Stimulated activated CD4-positive, alpha-beta T cell treated with anti-CD3 and anti-CD28 coated beads, Interleukin-1b, Interleukin-23, amount 100 ng/mL, for 24 hours (primary cell): ENCODE results near the gene ZFYVE26.
"Not testable (repeated sequence)": the region's sequence is repeated elsewhere in the genome, so short reads cannot be mapped to it uniquely, and the experiment has no call there.

Experiments used
- DNase-seq, 4 experiments: peaks; one replicate each; pipeline ENCODE4 v3.0.0-alpha.2; 2020; ENCODE audit warnings: low read depth in 4 of 4, low spot score in 1 of 4

Gene ZFYVE26

GRCh38 chr14:67757175-67757574, 59.2 kb downstream of the ZFYVE26 start:
- DNase-seq: no peak

- DNase-seq: no peak
Observed at GRCh38 chr14:67756496-67756895, 59.9 kb downstream of the ZFYVE26 start.

- DNase-seq: no peak
Observed at GRCh38 chr14:67749341-67750084, 66.9 kb downstream of the ZFYVE26 start.

- DNase-seq: no peak
Observed at GRCh38 chr14:67748312-67748711, 68.1 kb downstream of the ZFYVE26 start.

GRCh38 chr14:67746927-67747326, 69.5 kb downstream of the ZFYVE26 start:
- DNase-seq: no peak

- DNase-seq: no peak
Observed at GRCh38 chr14:67744046-67744445, 72.3 kb downstream of the ZFYVE26 start.

GRCh38 chr14:67738740-67739504, 77.5 kb downstream of the ZFYVE26 start:
- no peak for DNase-seq

GRCh38 chr14:67736771-67737170, 79.6 kb downstream of the ZFYVE26 start:
- DNase-seq: no peak

- DNase-seq: no peak
Observed at GRCh38 chr14:67735336-67736147, 80.8 kb downstream of the ZFYVE26 start.

- no peak for DNase-seq
Observed at GRCh38 chr14:67734675-67735074, 81.7 kb downstream of the ZFYVE26 start.

- DNase-seq: no peak
Observed at GRCh38 chr14:67733616-67734015, 82.8 kb downstream of the ZFYVE26 start.

GRCh38 chr14:67729072-67729885, 87.1 kb downstream of the ZFYVE26 start:
- DNase-seq: no peak

GRCh38 chr14:67728258-67728657, 88.1 kb downstream of the ZFYVE26 start:
- DNase-seq: no peak

- no peak for DNase-seq
Observed at GRCh38 chr14:67727361-67727760, 89.0 kb downstream of the ZFYVE26 start.

- no peak for DNase-seq
Observed at GRCh38 chr14:67725171-67725570, 91.2 kb downstream of the ZFYVE26 start.

GRCh38 chr14:67722293-67722692, 94.1 kb downstream of the ZFYVE26 start:
- DNase-seq: no peak

GRCh38 chr14:67721875-67722274, 94.5 kb downstream of the ZFYVE26 start:
- no peak for DNase-seq

- no peak for DNase-seq
Observed at GRCh38 chr14:67719866-67720265, 96.5 kb downstream of the ZFYVE26 start.

GRCh38 chr14:67719385-67719784, 97.0 kb downstream of the ZFYVE26 start:
- DNase-seq: not testable (repeated sequence)

GRCh38 chr14:67718265-67718664, 98.1 kb downstream of the ZFYVE26 start:
- no peak for DNase-seq

- DNase-seq: no peak
Observed at GRCh38 chr14:67717048-67717447, 99.3 kb downstream of the ZFYVE26 start.
